Transverse colon (tissue), 4 donors: ENCODE measurements around the gene ZBTB40. TPM values are rescaled to one million over a fixed set of nuclear protein-coding genes. Genes with fewer than 3 reads are reported as not detected.

Experiments used
- DNase-seq: peaks from one replicate; pipeline ENCODE4 v3.0.0-alpha.2; 2019
- H3K27ac ChIP-seq, 4 donors: fragments of 200-600 bp; sonication (generic); 2 replicates each; pipeline ENCODE4 v1.5.1; 2016 to 2018; ENCODE audit warnings: inconsistent platforms in 4 of 4
- H3K27me3 ChIP-seq: fragments of 200-600 bp; sonication (generic); 2 replicates; pipeline ENCODE4 v1.5.1; 2017; ENCODE audit warnings: inconsistent platforms
- H3K36me3 ChIP-seq, 4 donors: fragments of 200-600 bp; sonication (generic); 2 replicates each; pipeline ENCODE4 v1.5.1; 2017 to 2019; ENCODE audit warnings: inconsistent platforms in 4 of 4
- H3K4me1 ChIP-seq, 4 donors: fragments of 200-600 bp; sonication (generic); 2 replicates each; pipeline ENCODE4 v1.5.1; 2017 to 2020; ENCODE audit warnings: inconsistent platforms in 4 of 4
- H3K4me3 ChIP-seq, 4 donors: fragments of 200-600 bp; sonication (generic); 1 replicate in 1 of 4; 2 replicates in 3 of 4; pipeline versions ENCODE4 v1.5.1 to v1.6.1; 2017 to 2019; ENCODE audit warnings: inconsistent platforms in 4 of 4
- H3K9me3 ChIP-seq, 2 donors: fragments of 200-600 bp; sonication (generic); 2 replicates each; pipeline ENCODE4 v1.5.1; 2017 to 2019; ENCODE audit warnings: inconsistent platforms in 2 of 2
- CTCF ChIP-seq, 5 experiments: fragments of 200-600 bp in 3 of 5; fragments of 450-650 bp in 2 of 5; sonication (generic) in 3 of 5; IDR thresholded peaks; 1 replicate in 2 of 5; 2 replicates in 3 of 5; pipeline ENCODE4 v1.5.1; 2016 to 2017; ENCODE audit warnings: antibody characterized with exemption in 5 of 5, inconsistent platforms in 3 of 5, mild to moderate bottlenecking in 2 of 5, moderate library complexity in 1 of 5
- EP300 ChIP-seq: sonication (generic); formaldehyde crosslinking; IDR thresholded peaks from one replicate; pipeline ENCODE4 v1.6.1; 2017; ENCODE audit warnings: antibody characterized with exemption, low read depth
- POLR2A ChIP-seq: fragments of 450-650 bp; IDR thresholded peaks from one replicate; pipeline ENCODE4 v1.6.1; 2016; ENCODE audit warnings: antibody characterized with exemption, mild to moderate bottlenecking, moderate library complexity
- POLR2AphosphoS5 ChIP-seq, 3 donors: sonication (generic); formaldehyde crosslinking; IDR thresholded peaks; one replicate each; pipeline ENCODE4 v1.6.1; 2016; ENCODE audit warnings: antibody characterized with exemption in 3 of 3
- WGBS, 2 donors: methylation state at CpG; one replicate each; pipeline ENCODE4 v1.1.5; 2018; ENCODE audit warnings: low coverage in 1 of 2; 5-methylcytosine and 5-hydroxymethylcytosine counted together
- in situ Hi-C, 4 donors: fragments of 200-750 bp; cut with MboI; loops; one replicate each; pipeline versions ENCODE4 v1.15.0 to v1.15.1; 2017; ENCODE audit warnings: low sequenced_read_pairs in 3 of 4, low pct_ligation_motif_present in 1 of 4, low pct_unique_long_range_greater_than_20kb in 1 of 4
- intact Hi-C: fragments of 100-400 bp; cut with DNase I; formaldehyde crosslinking; loops from one replicate; pipeline ENCODE4 v1.15.1; 2023; ENCODE audit warnings: low total_unique reads
- total RNA-seq, 4 donors: library from RNA; depleted of rRNA; stranded (reverse); fragments of >200 nt; gene quantifications; one replicate each; pipeline ENCODE4 v1.1.0, GENCODE V29; 2016

Gene ZBTB40
- total RNA-seq, 4 donors from 2014 or later, result 17.7 to 30.3 (median 21.1) TPM

- WGBS, 2 donors, result 91 to 98% methylated on average over 7 of the region's 7 CpGs
- in situ Hi-C loops, result no loop called here
- intact Hi-C loops, result no loop called here
Measured at GRCh38 chr1:22449636-22450035, 2.0 kb upstream of the ZBTB40 start.

GRCh38 chr1:22450351-22451021 is 1.2 kb upstream of the ZBTB40 start:
- intact Hi-C loops (no loop called here), in situ Hi-C loops (no loop called here)
- no peak for DNase-seq
- TF ChIP-seq POLR2A, result no peak
- TF ChIP-seq POLR2AphosphoS5 (IDR thresholded peaks at IDR 0.05), result no peak
- TF ChIP-seq CTCF (IDR thresholded peaks at IDR 0.05), result no peak
- TF ChIP-seq EP300, result no peak
- H3K4me3 ChIP-seq, result no peak overlapping the region
- H3K9me3 ChIP-seq, result no peaks in the 10 kb centered on the region
- H3K27me3 ChIP-seq, result no peaks in the 10 kb centered on the region
- H3K27ac ChIP-seq, result peak overlapping the region in 3 of 4 donors; percentile 95 to 98 (median 96)
- peaks cover 0 to 16% (median 12%) of the 10 kb centered on the region in 4 donors for H3K4me1 ChIP-seq
- WGBS, 2 donors, result 47 to 52% methylated on average over 8 to 12 of the region's 12 CpGs
- no peaks in the 10 kb centered on the region for H3K36me3 ChIP-seq

More at GRCh38 chr1:22449636-22450035, 2.0 kb upstream of the ZBTB40 start:
- Histone ChIP-seq H3K27me3 (no peaks in the 10 kb centered on the region), H3K27ac (no peak overlapping the region), H3K36me3 (no peaks in the 10 kb centered on the region), H3K9me3 (no peaks in the 10 kb centered on the region), H3K4me3 (no peak overlapping the region), H3K4me1 (peaks cover 0 to 14% (median 12%) of the 10 kb centered on the region in 4 donors)
- no peak for DNase-seq
- no peak for TF ChIP-seq EP300
- TF ChIP-seq CTCF (IDR thresholded peaks at IDR 0.05), result no peak
- no peak for TF ChIP-seq POLR2AphosphoS5 (IDR thresholded peaks at IDR 0.05)
- no peak for TF ChIP-seq POLR2A

GRCh38 chr1:22452481-22452957 is 868 bp downstream of the ZBTB40 start:
- Histone ChIP-seq H3K4me1 (peaks cover 0 to 27% (median 11%) of the 10 kb centered on the region in 4 donors), H3K27me3 (no peaks in the 10 kb centered on the region), H3K4me3 (peak overlapping the region; percentile 68 to 99 (median 89)), H3K27ac (peak overlapping the region; percentile 95 to 98 (median 96)), H3K9me3 (no peaks in the 10 kb centered on the region), H3K36me3 (no peaks in the 10 kb centered on the region)
- 1 to 12% methylated on average over 8 to 12 of the region's 12 CpGs for WGBS, 2 donors
- TF ChIP-seq POLR2AphosphoS5 (IDR thresholded peaks at IDR 0.05) (no peak), CTCF (IDR thresholded peaks at IDR 0.05) (no peak), EP300 (no peak), POLR2A (no peak)
- intact Hi-C loops (no loop called here), in situ Hi-C loops (no loop called here)
- peak; percentile 26 for DNase-seq

- H3K36me3 ChIP-seq, result no peaks in the 10 kb centered on the region
- intact Hi-C loops, result no loop called here
- H3K9me3 ChIP-seq, result no peaks in the 10 kb centered on the region
- no peak for DNase-seq
- no peak overlapping the region for H3K4me3 ChIP-seq
- WGBS, 2 donors, result 60 to 70% methylated on average over 2 of the region's 2 CpGs
- H3K4me1 ChIP-seq, result peaks cover 0 to 33% (median 11%) of the 10 kb centered on the region in 4 donors
- no peaks in the 10 kb centered on the region for H3K27me3 ChIP-seq
- TF ChIP-seq EP300 (no peak), CTCF (IDR thresholded peaks at IDR 0.05) (no peak), POLR2A (no peak), POLR2AphosphoS5 (IDR thresholded peaks at IDR 0.05) (no peak)
- in situ Hi-C loops, result no loop called here
- H3K27ac ChIP-seq, result peak overlapping the region in 3 of 4 donors; percentile 96 to 98 (median 97)
Measured at GRCh38 chr1:22453181-22453580, 1.5 kb downstream of the ZBTB40 start.
